Effector CD4-positive, alpha-beta T cell (primary cell): ENCODE measurements around the gene RING1.

ENCODE experiments used
- DNase-seq: peaks from one replicate; pipeline ENCODE4 v3.0.0-alpha.2; 2020

The RING1 gene

GRCh38 chr6:33249732-33250630 is 41.7 kb downstream of the RING1 start:
- no peak for DNase-seq

GRCh38 chr6:33250731-33251130 is 42.4 kb downstream of the RING1 start:
- DNase-seq, result no peak

- DNase-seq, result no peak
Observed at GRCh38 chr6:33251395-33252012, 43.2 kb downstream of the RING1 start.

- no peak for DNase-seq
Observed at GRCh38 chr6:33252759-33253158, 44.5 kb downstream of the RING1 start.

GRCh38 chr6:33254591-33254990 is 46.3 kb downstream of the RING1 start:
- DNase-seq, result no peak

GRCh38 chr6:33259032-33259431 is 50.7 kb downstream of the RING1 start:
- no peak for DNase-seq
